Esophagus muscularis mucosa (tissue), 4 donors: Measurements from ENCODE around the gene EPB41. TPM values are rescaled to one million over a fixed set of nuclear protein-coding genes. Genes with fewer than 3 reads are reported as not detected.

Experiments used
- DNase-seq: peaks from one replicate; pipeline ENCODE4 v3.0.0-alpha.2; 2017; ENCODE audit errors: extremely low spot score
- H3K27ac ChIP-seq, 4 donors: fragments of 200-600 bp; sonication (generic); replicated peaks in 1 of 4; 1 replicate in 3 of 4; 2 replicates in 1 of 4; pipeline ENCODE4 v1.5.1; 2016 to 2019; ENCODE audit warnings: mild to moderate bottlenecking in 1 of 4
- H3K27me3 ChIP-seq, 4 donors: fragments of 200-600 bp; sonication (generic); one replicate each; pipeline versions ENCODE4 v1.5.1 to v1.6.0; 2016 to 2019
- H3K36me3 ChIP-seq, 4 donors: fragments of 200-600 bp; sonication (generic); one replicate each; pipeline ENCODE4 v1.5.1; 2016 to 2019
- H3K4me1 ChIP-seq, 4 donors: fragments of 200-600 bp; sonication (generic); one replicate each; pipeline ENCODE4 v1.5.1; 2016 to 2019
- H3K4me3 ChIP-seq, 4 donors: fragments of 200-600 bp; sonication (generic); 1 replicate in 2 of 4; 2 replicates in 2 of 4; pipeline ENCODE4 v1.5.1; 2016 to 2019; ENCODE audit warnings: mild to moderate bottlenecking in 4 of 4, moderate library complexity in 1 of 4
- H3K9me3 ChIP-seq, 4 donors: fragments of 200-600 bp; sonication (generic); 1 replicate in 3 of 4; 2 replicates in 1 of 4; pipeline ENCODE4 v1.5.1; 2016 to 2019
- CTCF ChIP-seq, 3 experiments: fragments of 200-600 bp in 2 of 3; fragments of 450-650 bp in 1 of 3; sonication (generic) in 2 of 3; IDR thresholded peaks; one replicate each; pipeline ENCODE4 v1.5.1; 2017 to 2019; ENCODE audit warnings: antibody characterized with exemption in 3 of 3, mild to moderate bottlenecking in 2 of 3, moderate library complexity in 1 of 3
- EP300 ChIP-seq: sonication (generic); formaldehyde crosslinking; IDR thresholded peaks from one replicate; pipeline ENCODE4 v1.6.1; 2017; ENCODE audit warnings: antibody characterized with exemption
- POLR2A ChIP-seq: fragments of 450-650 bp; IDR thresholded peaks from one replicate; pipeline ENCODE4 v1.6.1; 2017; ENCODE audit warnings: antibody characterized with exemption, moderate library complexity, mild to moderate bottlenecking, low read depth
- POLR2AphosphoS5 ChIP-seq, 2 donors: sonication (generic); formaldehyde crosslinking; IDR thresholded peaks; one replicate each; pipeline ENCODE4 v1.6.1; 2017; ENCODE audit warnings: antibody characterized with exemption in 2 of 2
- WGBS: methylation state at CpG from one replicate; pipeline ENCODE4 v1.1.5; 2018; 5-methylcytosine and 5-hydroxymethylcytosine counted together
- intact Hi-C: fragments of 100-400 bp; cut with DNase I; formaldehyde crosslinking; loops from one replicate; pipeline ENCODE4 v1.15.1; 2023
- total RNA-seq, 4 donors: library from RNA; depleted of rRNA; stranded (reverse); fragments of >200 nt; gene quantifications; one replicate each; pipeline versions ENCODE4 v1.1.0 to v1.2.1, GENCODE V29; 2016

EPB41 gene
- total RNA-seq, 4 donors from 2014 or later = 18.2 to 24.6 (median 18.5) TPM

DNA sequence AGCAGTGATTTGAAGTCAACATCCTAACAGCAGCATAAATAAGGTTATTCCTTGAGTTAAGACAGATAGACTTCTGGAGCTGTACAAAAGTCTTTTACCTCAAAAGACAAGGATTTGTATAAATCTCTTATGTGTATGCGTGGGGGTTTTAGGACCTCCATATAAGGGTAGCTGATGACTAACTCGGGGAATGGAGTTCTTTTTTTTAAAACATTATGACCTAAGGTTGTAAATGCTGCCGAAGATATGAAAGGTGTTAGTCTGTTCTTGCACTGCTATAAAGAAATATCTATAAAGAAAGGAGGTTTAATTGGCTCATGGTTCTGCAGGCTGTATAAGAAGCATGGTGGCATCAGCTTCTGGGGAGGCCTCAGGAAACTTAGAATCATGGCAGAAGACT, 90.4 kb downstream of the EPB41 start:
- no peaks in the 10 kb centered on the region for H3K36me3 ChIP-seq
- no peak for DNase-seq
- 94% methylated on average over 3 of the region's 3 CpGs for WGBS
- intact Hi-C loops = no loop called here
- H3K4me1 ChIP-seq = no peaks in the 10 kb centered on the region
- H3K4me3 ChIP-seq = no peak overlapping the region
- no peaks in the 10 kb centered on the region for H3K9me3 ChIP-seq
- no peaks in the 10 kb centered on the region for H3K27me3 ChIP-seq
- TF ChIP-seq EP300 (no peak), POLR2A (no peak), CTCF (IDR thresholded peaks at IDR 0.05) (no peak), POLR2AphosphoS5 (IDR thresholded peaks at IDR 0.05) (no peak)
- H3K27ac ChIP-seq = no peak overlapping the region

DNA sequence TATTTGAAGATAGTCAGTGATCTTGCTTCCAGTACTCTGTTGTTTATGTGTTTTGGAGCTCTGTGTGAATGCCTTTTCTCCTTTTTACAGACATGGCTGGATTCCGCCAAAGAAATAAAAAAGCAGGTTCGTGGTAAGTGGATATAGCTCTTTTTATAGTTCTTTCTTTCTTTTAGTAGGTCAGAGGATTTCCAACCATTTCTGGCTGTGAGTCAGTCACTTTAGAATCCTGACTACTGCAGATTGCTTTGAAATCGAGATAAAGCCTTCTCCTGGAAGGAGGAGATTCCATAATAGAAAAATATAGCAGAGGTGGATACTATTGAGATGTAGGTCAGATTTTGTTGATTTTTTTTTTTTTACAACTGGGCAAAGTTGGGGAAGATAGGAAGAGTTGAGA, 97.4 kb downstream of the EPB41 start:
- Histone ChIP-seq H3K4me3 (no peak overlapping the region), H3K27me3 (no peaks in the 10 kb centered on the region), H3K27ac (no peak overlapping the region), H3K4me1 (peaks cover 0 to 4% (median 0%) of the 10 kb centered on the region in 4 donors), H3K9me3 (no peaks in the 10 kb centered on the region), H3K36me3 (no peaks in the 10 kb centered on the region)
- intact Hi-C loops = no loop called here
- TF ChIP-seq EP300 = no peak
- TF ChIP-seq CTCF (IDR thresholded peaks at IDR 0.05) = no peak
- no peak for TF ChIP-seq POLR2AphosphoS5 (IDR thresholded peaks at IDR 0.05)
- TF ChIP-seq POLR2A = no peak
- WGBS = 91% methylated on average over 3 of the region's 3 CpGs
- no peak for DNase-seq

GRCh38 chr1:29017235-29017634, 102.9 kb downstream of the EPB41 start:
- Histone ChIP-seq H3K27me3 (no peaks in the 10 kb centered on the region), H3K9me3 (no peaks in the 10 kb centered on the region), H3K36me3 (no peaks in the 10 kb centered on the region), H3K4me3 (no peak overlapping the region), H3K4me1 (peaks cover 0 to 7% (median 0%) of the 10 kb centered on the region in 4 donors), H3K27ac (no peak overlapping the region)
- intact Hi-C loops = no loop called here
- DNase-seq = no peak
- 74% methylated on average over 5 of the region's 5 CpGs for WGBS
- TF ChIP-seq EP300 (no peak), CTCF (IDR thresholded peaks at IDR 0.05) (no peak), POLR2AphosphoS5 (IDR thresholded peaks at IDR 0.05) (no peak), POLR2A (no peak)

DNA sequence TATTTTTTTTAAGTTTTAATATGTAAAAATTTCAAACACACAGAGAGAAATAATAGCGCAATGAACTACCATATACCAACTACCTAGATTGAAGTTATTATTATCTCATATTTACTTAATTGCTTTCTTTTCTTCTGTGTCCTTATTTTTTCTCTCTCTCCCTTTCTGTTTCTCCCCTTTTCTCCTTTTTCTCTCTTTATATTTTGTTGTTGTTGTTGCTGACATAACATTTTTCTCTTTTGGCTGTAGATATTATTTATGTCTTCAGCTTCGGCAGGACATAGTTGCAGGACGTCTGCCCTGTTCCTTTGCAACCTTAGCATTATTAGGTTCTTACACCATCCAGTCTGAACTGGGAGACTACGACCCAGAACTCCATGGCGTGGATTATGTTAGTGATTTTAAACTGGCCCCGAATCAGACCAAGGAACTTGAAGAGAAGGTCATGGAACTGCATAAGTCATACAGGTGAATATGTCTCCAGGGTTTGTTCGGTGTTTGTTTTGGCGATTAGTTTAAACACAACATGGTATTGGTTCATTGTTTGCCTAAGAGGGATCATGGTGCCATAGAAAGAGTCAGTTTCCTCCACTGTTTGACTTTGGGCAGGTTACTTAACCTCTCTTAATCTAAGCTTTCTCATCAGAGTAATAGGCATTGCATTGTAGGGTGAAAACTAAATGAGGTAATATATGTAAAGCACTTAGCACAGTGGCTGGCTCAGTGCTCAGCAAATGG, 103.8 kb downstream of the EPB41 start:
- Histone ChIP-seq H3K4me1 (peaks cover 0 to 7% (median 0%) of the 10 kb centered on the region in 4 donors), H3K9me3 (no peaks in the 10 kb centered on the region), H3K36me3 (no peaks in the 10 kb centered on the region), H3K27ac (no peak overlapping the region), H3K4me3 (no peak overlapping the region), H3K27me3 (no peaks in the 10 kb centered on the region)
- 97% methylated on average over 8 of the region's 8 CpGs for WGBS
- TF ChIP-seq POLR2A (no peak), POLR2AphosphoS5 (IDR thresholded peaks at IDR 0.05) (no peak), EP300 (no peak), CTCF (IDR thresholded peaks at IDR 0.05) (no peak)
- intact Hi-C loops = no loop called here
- no peak for DNase-seq

- 96% methylated on average over 3 of the region's 3 CpGs for WGBS
- DNase-seq = no peak
- Histone ChIP-seq H3K4me1 (peaks cover 0 to 10% (median 0%) of the 10 kb centered on the region in 4 donors), H3K9me3 (no peaks in the 10 kb centered on the region), H3K36me3 (no peaks in the 10 kb centered on the region), H3K27ac (no peak overlapping the region), H3K4me3 (no peak overlapping the region), H3K27me3 (no peaks in the 10 kb centered on the region)
- no peak for TF ChIP-seq POLR2AphosphoS5 (IDR thresholded peaks at IDR 0.05)
- TF ChIP-seq POLR2A = no peak
- TF ChIP-seq EP300 = no peak
- no peak for TF ChIP-seq CTCF (IDR thresholded peaks at IDR 0.05)
- intact Hi-C loops = no loop called here
Observed at GRCh38 chr1:29022620-29023019, 108.3 kb downstream of the EPB41 start.
